Left ventricle myocardium inferior (tissue), 1 donor: ENCODE measurements around the gene SMIM45.

Source experiments
- DNase-seq: peaks from one replicate; pipeline ENCODE4 v3.0.0-alpha.2; 2020
- H3K27ac ChIP-seq: fragments of 200-600 bp; replicated peaks from 2 replicates; pipeline ENCODE4 v1.8.0; 2021
- H3K27me3 ChIP-seq: fragments of 200-600 bp; 2 replicates; pipeline ENCODE4 v1.8.0; 2021; ENCODE audit warnings: low read depth
- H3K36me3 ChIP-seq: fragments of 200-600 bp; 2 replicates; pipeline ENCODE4 v1.8.0; 2021
- H3K4me1 ChIP-seq: fragments of 200-600 bp; 2 replicates; pipeline ENCODE4 v1.8.0; 2021
- H3K4me3 ChIP-seq: fragments of 200-600 bp; 2 replicates; pipeline ENCODE4 v1.8.0; 2021; ENCODE audit warnings: mild to moderate bottlenecking, moderate library complexity
- H3K9me3 ChIP-seq: fragments of 200-600 bp; replicated peaks from 2 replicates; pipeline ENCODE4 v1.8.0; 2021
- intact Hi-C: fragments of 100-400 bp; cut with micrococcal nuclease; formaldehyde crosslinking; loops from one replicate; pipeline ENCODE4 v1.11.0; 2022
- TF ChIP-seq, protein P1 (sequence below): fragments of 200-600 bp; IDR thresholded peaks from 2 replicates; pipeline ENCODE4 v1.8.0; 2021; ENCODE audit warnings: antibody characterized with exemption, mild to moderate bottlenecking, borderline replicate concordance
- donor health status: DM: no; HTN: yes; CAD: no; lungs with severe emphysema.

SMIM45 gene

GRCh38 chr22:41992496-41992895, 40.5 kb downstream of the SMIM45 start:
- no peaks in the 10 kb centered on the region for H3K4me1 ChIP-seq
- no peaks in the 10 kb centered on the region for H3K36me3 ChIP-seq
- no peak for DNase-seq
- intact Hi-C loops: no loop called here
- H3K27me3 ChIP-seq: peaks cover 32% of the 10 kb centered on the region
- TF ChIP-seq, protein P1, sequence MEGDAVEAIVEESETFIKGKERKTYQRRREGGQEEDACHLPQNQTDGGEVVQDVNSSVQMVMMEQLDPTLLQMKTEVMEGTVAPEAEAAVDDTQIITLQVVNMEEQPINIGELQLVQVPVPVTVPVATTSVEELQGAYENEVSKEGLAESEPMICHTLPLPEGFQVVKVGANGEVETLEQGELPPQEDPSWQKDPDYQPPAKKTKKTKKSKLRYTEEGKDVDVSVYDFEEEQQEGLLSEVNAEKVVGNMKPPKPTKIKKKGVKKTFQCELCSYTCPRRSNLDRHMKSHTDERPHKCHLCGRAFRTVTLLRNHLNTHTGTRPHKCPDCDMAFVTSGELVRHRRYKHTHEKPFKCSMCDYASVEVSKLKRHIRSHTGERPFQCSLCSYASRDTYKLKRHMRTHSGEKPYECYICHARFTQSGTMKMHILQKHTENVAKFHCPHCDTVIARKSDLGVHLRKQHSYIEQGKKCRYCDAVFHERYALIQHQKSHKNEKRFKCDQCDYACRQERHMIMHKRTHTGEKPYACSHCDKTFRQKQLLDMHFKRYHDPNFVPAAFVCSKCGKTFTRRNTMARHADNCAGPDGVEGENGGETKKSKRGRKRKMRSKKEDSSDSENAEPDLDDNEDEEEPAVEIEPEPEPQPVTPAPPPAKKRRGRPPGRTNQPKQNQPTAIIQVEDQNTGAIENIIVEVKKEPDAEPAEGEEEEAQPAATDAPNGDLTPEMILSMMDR: no peak
- H3K4me3 ChIP-seq: no peak overlapping the region
- H3K9me3 ChIP-seq: no peaks in the 10 kb centered on the region
- no peak overlapping the region for H3K27ac ChIP-seq

- no peak for DNase-seq
- Histone ChIP-seq H3K9me3 (no peaks in the 10 kb centered on the region), H3K36me3 (no peaks in the 10 kb centered on the region), H3K4me1 (peaks cover 9% of the 10 kb centered on the region), H3K4me3 (no peak overlapping the region), H3K27me3 (peaks cover 32% of the 10 kb centered on the region), H3K27ac (no peak overlapping the region)
- TF ChIP-seq, protein P1: no peak
- intact Hi-C loops: no loop called here
Measured at GRCh38 chr22:41995211-41995610, 43.3 kb downstream of the SMIM45 start.

GRCh38 chr22:41996826-41997225, 44.9 kb downstream of the SMIM45 start:
- H3K27ac ChIP-seq: no peak overlapping the region
- intact Hi-C loops: no loop called here
- no peak overlapping the region for H3K4me3 ChIP-seq
- H3K4me1 ChIP-seq: peaks cover 9% of the 10 kb centered on the region
- no peaks in the 10 kb centered on the region for H3K36me3 ChIP-seq
- no peak for DNase-seq
- H3K27me3 ChIP-seq: peaks cover 26% of the 10 kb centered on the region
- TF ChIP-seq, protein P1: no peak
- H3K9me3 ChIP-seq: no peaks in the 10 kb centered on the region

DNA sequence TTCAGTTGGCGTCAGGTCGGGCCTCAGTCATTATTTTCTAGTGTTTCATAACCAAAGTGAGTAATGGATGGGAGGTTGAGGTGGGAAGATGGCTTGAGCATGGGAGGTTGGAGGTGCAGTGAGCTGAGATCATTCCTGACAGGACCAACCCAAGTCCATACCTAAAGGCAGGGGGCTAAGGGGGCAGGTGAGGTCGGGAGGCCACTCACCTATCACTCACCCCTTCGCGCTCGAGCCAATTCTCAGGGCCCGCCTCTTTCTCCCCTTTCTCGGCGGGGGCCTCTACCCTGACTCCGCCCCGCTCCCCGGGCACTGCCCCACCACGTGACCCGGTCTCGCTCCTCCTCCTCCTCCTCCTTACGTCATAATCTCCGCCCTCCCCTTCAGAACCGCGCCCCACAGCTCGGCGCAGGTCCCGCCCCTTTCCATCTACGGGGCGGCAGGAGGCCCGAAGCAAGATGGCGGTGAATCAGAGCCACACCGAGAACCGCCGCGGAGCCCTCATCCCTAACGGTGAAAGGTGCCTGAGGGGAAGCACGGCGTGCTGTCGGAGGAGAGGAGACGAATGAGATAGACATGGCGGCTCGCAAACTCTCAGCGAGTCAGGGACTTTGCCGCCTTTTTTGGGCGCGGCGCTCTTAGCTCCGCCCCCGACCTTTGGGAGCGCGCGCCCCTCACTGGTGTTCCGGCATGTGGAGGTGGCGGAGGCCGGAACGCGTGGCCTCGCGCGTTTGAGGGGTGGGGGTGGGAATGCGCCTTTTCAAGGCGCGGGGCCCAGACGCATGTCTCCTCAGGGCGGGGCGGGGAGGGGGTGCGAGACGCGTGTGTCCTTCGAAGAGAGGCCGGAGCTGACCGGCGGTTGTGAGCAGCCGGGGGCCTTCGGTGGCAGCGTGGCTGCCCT, 46.7 kb downstream of the SMIM45 start, which contains the start of gene WBP2NL:
Gene WBP2NL (plus strand): TSS at position 428 of the 901 bp plus-strand sequence. CDS start 31 bp downstream, at position 459.
- intact Hi-C loops: no loop called here
- H3K4me3 ChIP-seq: peak within 1 kb of the TSS; percentile 62
- TF ChIP-seq, protein P1: no peak
- no peaks in the 10 kb centered on the region for H3K9me3 ChIP-seq
- H3K27ac ChIP-seq: no peak within 1 kb of the TSS
- peak; percentile 73 for DNase-seq
- no peaks in the 10 kb centered on the region for H3K36me3 ChIP-seq
- peaks cover 26% of the 10 kb centered on the region for H3K27me3 ChIP-seq
- H3K4me1 ChIP-seq: peaks cover 9% of the 10 kb centered on the region

- no peak for DNase-seq
- intact Hi-C loops: no loop called here
- TF ChIP-seq, protein P1: no peak
Measured at GRCh38 chr22:42000466-42000865, 48.5 kb downstream of the SMIM45 start.

More at GRCh38 chr22:42000466-42000865, 48.5 kb downstream of the SMIM45 start:
- Histone ChIP-seq H3K4me1 (peaks cover 9% of the 10 kb centered on the region), H3K27me3 (peaks cover 26% of the 10 kb centered on the region), H3K36me3 (no peaks in the 10 kb centered on the region), H3K27ac (no peak overlapping the region), H3K9me3 (peaks cover 6% of the 10 kb centered on the region), H3K4me3 (no peak overlapping the region)
